PFSK-1 (cell line): ENCODE measurements around the gene TNPO3.

Experiments used
- FOXP2 ChIP-seq: optimal IDR thresholded peaks from 2 replicates; pipeline ENCODE3; 2011; ENCODE audit warnings: borderline replicate concordance, control low read depth, inconsistent platforms; ENCODE audit not compliant: insufficient read depth; ENCODE audit errors: extremely low read length, extremely low read depth
- POLR2AphosphoS5 ChIP-seq: IDR thresholded peaks from 2 replicates; pipeline ENCODE4 v1.6.1; 2012; ENCODE audit warnings: low read depth, mild to moderate bottlenecking, control low read depth, low read length, moderate library complexity
- REST ChIP-seq, 2 experiments: IDR thresholded peaks; 2 replicates each; pipeline versions ENCODE4 v1.6.1 to v1.8.0; 2011 to 2012; ENCODE audit warnings: low read depth in 2 of 2, low read length in 2 of 2, control low read depth in 1 of 2, inconsistent platforms in 1 of 2, mild to moderate bottlenecking in 1 of 2, moderate library complexity in 1 of 2; ENCODE audit not compliant: insufficient read depth in 1 of 2
- SIN3A ChIP-seq: IDR thresholded peaks from 2 replicates; pipeline ENCODE4 v1.6.1; 2012; ENCODE audit warnings: mild to moderate bottlenecking, low read length, moderate library complexity, borderline replicate concordance; ENCODE audit not compliant: insufficient read depth
- TAF1 ChIP-seq: IDR thresholded peaks from 2 replicates; pipeline ENCODE4 v1.6.1; 2012; ENCODE audit warnings: low read length, control low read depth, borderline replicate concordance; ENCODE audit not compliant: insufficient read depth

TNPO3 gene

GRCh38 chr7:129090300-129090907 lies 35.5 kb upstream of the TNPO3 start:
- TF ChIP-seq TAF1: no peak
- TF ChIP-seq POLR2AphosphoS5: no peak
- no peak for TF ChIP-seq SIN3A
- TF ChIP-seq REST (IDR thresholded peaks at IDR 0.05; ENCODE audit: insufficient read depth in 1 of 2, low read depth in 2 of 2, low read length in 2 of 2): no peak
- TF ChIP-seq FOXP2: no peak

- TF ChIP-seq SIN3A: no peak
- no peak for TF ChIP-seq POLR2AphosphoS5
- TF ChIP-seq TAF1: no peak
- no peak for TF ChIP-seq FOXP2
- no peak for TF ChIP-seq REST (IDR thresholded peaks at IDR 0.05; ENCODE audit: insufficient read depth in 1 of 2, low read depth in 2 of 2, low read length in 2 of 2)
These were observed 34.8 kb upstream of the TNPO3 start for GRCh38 chr7:129089521-129090212.

- TF ChIP-seq SIN3A: no peak
- TF ChIP-seq TAF1: no peak
- no peak for TF ChIP-seq REST (IDR thresholded peaks at IDR 0.05; ENCODE audit: insufficient read depth in 1 of 2, low read depth in 2 of 2, low read length in 2 of 2)
- TF ChIP-seq POLR2AphosphoS5: no peak
- TF ChIP-seq FOXP2: no peak
These were observed 30.1 kb upstream of the TNPO3 start for GRCh38 chr7:129084801-129085551.

- TF ChIP-seq FOXP2: no peak
- TF ChIP-seq TAF1: no peak
- TF ChIP-seq POLR2AphosphoS5: no peak
- no peak for TF ChIP-seq REST (IDR thresholded peaks at IDR 0.05; ENCODE audit: insufficient read depth in 1 of 2, low read depth in 2 of 2, low read length in 2 of 2)
- TF ChIP-seq SIN3A: no peak
These were observed 28.6 kb upstream of the TNPO3 start for GRCh38 chr7:129083525-129083924.
